Type B pancreatic cell (in vitro differentiated cells): ENCODE results near the gene ERLIN1. TPM values are rescaled to one million over a fixed set of nuclear protein-coding genes. Genes with fewer than 3 reads are reported as not detected.
"Not testable (repeated sequence)": the region's sequence is repeated elsewhere in the genome, so short reads cannot be mapped to it uniquely, and the experiment has no call there.

ENCODE experiments used
- DNase-seq: peaks from one replicate; pipeline ENCODE4 v3.0.0; 2021; ENCODE audit warnings: mixed read lengths; ENCODE audit not compliant: unreplicated experiment; ENCODE audit errors: extremely low spot score
- H3K27ac Mint-ChIP-seq: 2 replicates; pipeline ENCODE4 v1.8.0; 2021; ENCODE audit warnings: mild to moderate bottlenecking, mixed read lengths
- H3K27me3 Mint-ChIP-seq: 2 replicates; pipeline ENCODE4 v1.8.0; 2021; ENCODE audit warnings: mixed read lengths
- H3K36me3 Mint-ChIP-seq: 2 replicates; pipeline ENCODE4 v1.8.0; 2021; ENCODE audit warnings: mixed read lengths
- H3K4me1 Mint-ChIP-seq: one replicate; pipeline ENCODE4 v1.8.0; 2021; ENCODE audit warnings: mixed read lengths; ENCODE audit not compliant: unreplicated experiment
- H3K4me3 Mint-ChIP-seq: 2 replicates; pipeline ENCODE4 v1.8.0; 2021; ENCODE audit warnings: mild to moderate bottlenecking, mixed read lengths
- H3K9me3 Mint-ChIP-seq: 2 replicates; pipeline ENCODE4 v1.8.0; 2021; ENCODE audit warnings: mixed read lengths
- total RNA-seq: library from RNA; stranded (reverse); gene quantifications from 2 replicates; pipeline ENCODE4 v1.2.1, GENCODE V29; 2021; ENCODE audit warnings: low replicate concordance
- TF ChIP-seq, protein P1 (sequence below): fragments of 200-600 bp; sonication (generic); conservative IDR thresholded peaks from 2 replicates; pipeline ENCODE4 v1.5.0; 2021; ENCODE audit warnings: antibody characterized with exemption, mild to moderate bottlenecking

ERLIN1 gene
- total RNA-seq, 1 donor from 2014 or later = 37.1 TPM

DNA sequence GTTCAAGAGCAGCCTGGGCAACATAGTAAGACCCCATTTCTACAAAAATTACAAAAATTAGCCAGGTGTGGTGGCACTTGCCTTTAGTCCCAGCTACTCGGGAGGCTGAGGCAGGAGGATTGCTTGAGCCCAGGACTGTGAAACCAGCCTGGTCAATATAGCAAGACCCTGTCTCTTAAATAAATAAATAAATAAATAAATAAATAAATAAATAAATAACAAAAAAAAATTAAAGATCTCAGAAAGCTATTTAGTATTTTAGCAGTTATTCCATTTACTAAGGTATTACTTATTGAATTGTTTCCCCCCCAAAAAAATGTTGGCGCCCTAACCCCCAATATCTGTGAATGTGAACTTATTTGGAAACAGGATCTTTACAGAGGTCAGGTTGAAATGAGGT lies 53.4 kb downstream of the ERLIN1 start:
- Mint-ChIP-seq H3K4me1 (no peaks in the 10 kb centered on the region), H3K4me3 (no peak overlapping the region), H3K27ac (no peak overlapping the region), H3K27me3 (peaks cover 3% of the 10 kb centered on the region), H3K9me3 (no peaks in the 10 kb centered on the region), H3K36me3 (no peaks in the 10 kb centered on the region)
- DNase-seq = no peak
- TF ChIP-seq, protein P1, sequence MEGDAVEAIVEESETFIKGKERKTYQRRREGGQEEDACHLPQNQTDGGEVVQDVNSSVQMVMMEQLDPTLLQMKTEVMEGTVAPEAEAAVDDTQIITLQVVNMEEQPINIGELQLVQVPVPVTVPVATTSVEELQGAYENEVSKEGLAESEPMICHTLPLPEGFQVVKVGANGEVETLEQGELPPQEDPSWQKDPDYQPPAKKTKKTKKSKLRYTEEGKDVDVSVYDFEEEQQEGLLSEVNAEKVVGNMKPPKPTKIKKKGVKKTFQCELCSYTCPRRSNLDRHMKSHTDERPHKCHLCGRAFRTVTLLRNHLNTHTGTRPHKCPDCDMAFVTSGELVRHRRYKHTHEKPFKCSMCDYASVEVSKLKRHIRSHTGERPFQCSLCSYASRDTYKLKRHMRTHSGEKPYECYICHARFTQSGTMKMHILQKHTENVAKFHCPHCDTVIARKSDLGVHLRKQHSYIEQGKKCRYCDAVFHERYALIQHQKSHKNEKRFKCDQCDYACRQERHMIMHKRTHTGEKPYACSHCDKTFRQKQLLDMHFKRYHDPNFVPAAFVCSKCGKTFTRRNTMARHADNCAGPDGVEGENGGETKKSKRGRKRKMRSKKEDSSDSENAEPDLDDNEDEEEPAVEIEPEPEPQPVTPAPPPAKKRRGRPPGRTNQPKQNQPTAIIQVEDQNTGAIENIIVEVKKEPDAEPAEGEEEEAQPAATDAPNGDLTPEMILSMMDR = no peak

DNA sequence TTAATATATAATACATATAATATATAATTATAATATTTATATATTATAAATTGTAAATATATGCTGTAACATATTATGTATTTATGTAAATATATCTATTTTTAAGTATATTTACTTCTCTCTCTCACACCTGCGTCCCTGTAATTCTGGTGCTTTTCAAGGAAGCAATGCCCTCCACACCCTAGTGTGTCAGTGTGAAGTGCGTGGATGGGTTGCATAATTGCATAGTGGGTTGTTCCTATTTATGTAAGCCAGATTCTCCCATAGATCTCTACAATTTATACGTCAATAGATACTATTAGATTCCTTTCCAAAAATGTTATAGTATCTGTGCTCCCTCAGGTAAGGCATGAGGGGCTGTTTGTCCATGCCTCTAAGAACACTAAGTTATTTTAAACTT lies 54.3 kb downstream of the ERLIN1 start:
- H3K27me3 Mint-ChIP-seq = peaks cover 3% of the 10 kb centered on the region
- no peak overlapping the region for H3K4me3 Mint-ChIP-seq
- no peak overlapping the region for H3K27ac Mint-ChIP-seq
- H3K36me3 Mint-ChIP-seq = no peaks in the 10 kb centered on the region
- TF ChIP-seq, protein P1 = no peak
- no peaks in the 10 kb centered on the region for H3K9me3 Mint-ChIP-seq
- H3K4me1 Mint-ChIP-seq = no peaks in the 10 kb centered on the region
- no peak for DNase-seq

DNA sequence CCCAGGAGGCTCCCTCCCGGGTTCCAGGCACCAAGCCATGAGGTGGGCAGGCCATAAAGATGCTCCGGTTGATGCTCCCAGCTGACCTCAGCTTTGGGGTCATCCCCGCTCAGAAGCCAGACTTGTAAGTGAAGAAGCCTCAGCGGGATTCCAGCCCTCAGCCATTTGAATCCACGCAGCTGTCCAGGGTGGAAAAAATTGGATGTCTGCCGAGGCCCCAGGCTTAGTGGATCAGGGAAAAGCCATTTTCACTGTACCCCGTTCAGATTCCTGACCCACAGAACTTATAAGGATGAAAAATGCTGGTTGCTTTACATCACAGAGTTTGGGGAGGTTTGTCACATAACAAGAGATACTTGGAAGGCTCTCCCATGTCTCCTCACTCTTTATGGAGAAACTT lies 55.0 kb downstream of the ERLIN1 start:
- TF ChIP-seq, protein P1 = no peak
- Mint-ChIP-seq H3K4me3 (no peak overlapping the region), H3K27ac (no peak overlapping the region), H3K9me3 (no peaks in the 10 kb centered on the region), H3K4me1 (no peaks in the 10 kb centered on the region), H3K36me3 (no peaks in the 10 kb centered on the region), H3K27me3 (peaks cover 3% of the 10 kb centered on the region)
- no peak for DNase-seq

DNA sequence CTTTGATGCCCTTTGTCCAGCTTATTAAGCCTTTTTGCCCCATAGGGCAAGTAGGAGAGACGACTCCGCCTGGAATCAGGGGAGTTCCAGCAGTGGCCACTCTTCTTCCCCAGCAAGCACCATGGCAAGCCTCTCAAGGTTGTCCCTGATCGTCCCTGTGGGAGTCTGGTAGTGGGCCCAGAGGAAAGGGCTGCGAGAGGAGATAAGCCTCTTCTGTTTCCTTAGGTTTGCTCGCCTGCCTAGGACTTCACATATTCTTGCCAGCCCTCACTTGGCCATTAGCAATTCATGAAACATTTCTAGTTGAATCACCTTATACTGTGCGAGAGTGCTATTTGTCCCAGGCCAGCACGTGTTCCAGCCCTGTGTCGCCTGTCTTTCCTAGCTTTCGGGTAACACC lies 56.4 kb downstream of the ERLIN1 start:
- Mint-ChIP-seq H3K27ac (no peak overlapping the region), H3K4me1 (no peaks in the 10 kb centered on the region), H3K4me3 (no peak overlapping the region), H3K36me3 (no peaks in the 10 kb centered on the region), H3K9me3 (no peaks in the 10 kb centered on the region), H3K27me3 (no peaks in the 10 kb centered on the region)
- no peak for DNase-seq
- TF ChIP-seq, protein P1 = no peak

DNA sequence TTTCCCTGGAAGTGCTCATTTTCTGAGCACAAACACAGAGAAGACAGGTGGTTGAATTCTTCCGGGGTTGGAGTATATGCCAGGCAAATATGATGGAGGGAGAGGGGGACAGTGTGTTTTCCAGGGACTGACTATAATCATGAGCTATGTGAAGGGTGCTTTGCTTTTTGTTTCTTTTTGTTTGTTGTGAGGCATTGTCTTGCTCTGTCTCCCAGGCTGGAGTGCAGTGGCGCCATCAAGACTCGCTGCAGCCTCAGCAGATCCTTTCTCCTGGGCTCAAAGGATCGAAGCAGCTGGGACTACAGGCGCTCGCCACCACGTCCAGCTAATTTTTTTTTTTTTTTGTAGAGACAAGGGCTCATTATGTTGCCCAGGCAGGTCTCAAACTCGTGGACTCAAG lies 56.9 kb downstream of the ERLIN1 start:
- Mint-ChIP-seq H3K27ac (no peak overlapping the region), H3K9me3 (no peaks in the 10 kb centered on the region), H3K27me3 (no peaks in the 10 kb centered on the region), H3K36me3 (no peaks in the 10 kb centered on the region), H3K4me3 (no peak overlapping the region), H3K4me1 (no peaks in the 10 kb centered on the region)
- no peak for DNase-seq
- TF ChIP-seq, protein P1 = no peak

DNA sequence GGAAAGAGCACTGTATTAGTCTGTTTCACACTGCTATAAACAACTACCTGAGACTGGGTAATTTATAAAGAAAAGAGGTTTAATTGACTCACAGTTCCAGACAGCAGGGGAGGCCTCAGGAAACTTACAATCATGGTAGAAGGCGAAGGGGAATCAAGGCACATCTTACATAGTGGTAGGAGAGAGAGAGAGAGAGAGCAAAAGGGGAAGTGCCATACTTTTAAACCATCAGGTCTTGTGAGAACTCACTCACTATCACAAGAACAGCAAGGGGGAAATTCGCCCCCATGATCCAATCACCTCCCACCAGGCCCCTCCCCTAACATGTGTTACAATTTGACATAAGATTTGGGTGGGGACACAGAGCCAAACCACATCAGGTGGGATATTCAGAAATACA lies 60.5 kb downstream of the ERLIN1 start:
- not testable (repeated sequence) for H3K9me3 Mint-ChIP-seq, H3K27me3 Mint-ChIP-seq, H3K4me3 Mint-ChIP-seq, DNase-seq, H3K4me1 Mint-ChIP-seq, H3K36me3 Mint-ChIP-seq, H3K27ac Mint-ChIP-seq
